Colonic mucosa (tissue), 4 donors: ENCODE measurements around the gene GABARAPL1. TPM values are rescaled to one million over a fixed set of nuclear protein-coding genes. Genes with fewer than 3 reads are reported as not detected.
"Not testable (repeated sequence)": the region's sequence is repeated elsewhere in the genome, so short reads cannot be mapped to it uniquely, and the experiment has no call there.

Experiments
- DNase-seq: peaks from one replicate; pipeline ENCODE4 v3.0.0-alpha.2; 2020
- H3K27ac ChIP-seq: fragments of 200-600 bp; one replicate; pipeline ENCODE4 v1.8.0; 2021
- H3K27me3 ChIP-seq: fragments of 200-600 bp; one replicate; pipeline ENCODE4 v1.8.0; 2021
- H3K36me3 ChIP-seq: fragments of 200-600 bp; one replicate; pipeline ENCODE4 v1.8.0; 2021
- H3K4me1 ChIP-seq: fragments of 200-600 bp; one replicate; pipeline ENCODE4 v1.8.0; 2021; ENCODE audit warnings: mild to moderate bottlenecking
- H3K4me3 ChIP-seq: fragments of 200-600 bp; one replicate; pipeline ENCODE4 v1.8.0; 2021
- H3K9ac ChIP-seq, 2 donors: one replicate each; pipeline ENCODE4 v1.7.0; 2013; ENCODE audit warnings: control low read depth in 2 of 2, low read depth in 2 of 2, low read length in 2 of 2
- H3K9me3 ChIP-seq: fragments of 200-600 bp; one replicate; pipeline ENCODE4 v1.8.0; 2021
- intact Hi-C: fragments of 100-400 bp; cut with DNase I; formaldehyde crosslinking; loops from one replicate; pipeline ENCODE4 v1.14.1; 2022
- total RNA-seq, 2 donors: library from RNA; stranded (reverse); fragmentation: NEBNext Ultra II Directional in 1 of 2; extraction: Animal tissue kit (Norgen Biotek cat#: 25700) in 1 of 2; gene quantifications; one replicate each; pipeline ENCODE4 v1.2.1, GENCODE V29; 2021
- TF ChIP-seq, protein P1 (sequence below): fragments of 200-600 bp; IDR thresholded peaks from one replicate; pipeline ENCODE4 v1.8.0; 2022; ENCODE audit warnings: antibody characterized with exemption, mild to moderate bottlenecking
- donor health status: healthy.
- donor health status: DM: no; HTN: no; CAD: no.
- donor health status: DM: no; HTN: no; CAD: no.

GABARAPL1 gene
- total RNA-seq, 2 donors from 2014 or later, result 12.8 to 42.8 TPM

DNA sequence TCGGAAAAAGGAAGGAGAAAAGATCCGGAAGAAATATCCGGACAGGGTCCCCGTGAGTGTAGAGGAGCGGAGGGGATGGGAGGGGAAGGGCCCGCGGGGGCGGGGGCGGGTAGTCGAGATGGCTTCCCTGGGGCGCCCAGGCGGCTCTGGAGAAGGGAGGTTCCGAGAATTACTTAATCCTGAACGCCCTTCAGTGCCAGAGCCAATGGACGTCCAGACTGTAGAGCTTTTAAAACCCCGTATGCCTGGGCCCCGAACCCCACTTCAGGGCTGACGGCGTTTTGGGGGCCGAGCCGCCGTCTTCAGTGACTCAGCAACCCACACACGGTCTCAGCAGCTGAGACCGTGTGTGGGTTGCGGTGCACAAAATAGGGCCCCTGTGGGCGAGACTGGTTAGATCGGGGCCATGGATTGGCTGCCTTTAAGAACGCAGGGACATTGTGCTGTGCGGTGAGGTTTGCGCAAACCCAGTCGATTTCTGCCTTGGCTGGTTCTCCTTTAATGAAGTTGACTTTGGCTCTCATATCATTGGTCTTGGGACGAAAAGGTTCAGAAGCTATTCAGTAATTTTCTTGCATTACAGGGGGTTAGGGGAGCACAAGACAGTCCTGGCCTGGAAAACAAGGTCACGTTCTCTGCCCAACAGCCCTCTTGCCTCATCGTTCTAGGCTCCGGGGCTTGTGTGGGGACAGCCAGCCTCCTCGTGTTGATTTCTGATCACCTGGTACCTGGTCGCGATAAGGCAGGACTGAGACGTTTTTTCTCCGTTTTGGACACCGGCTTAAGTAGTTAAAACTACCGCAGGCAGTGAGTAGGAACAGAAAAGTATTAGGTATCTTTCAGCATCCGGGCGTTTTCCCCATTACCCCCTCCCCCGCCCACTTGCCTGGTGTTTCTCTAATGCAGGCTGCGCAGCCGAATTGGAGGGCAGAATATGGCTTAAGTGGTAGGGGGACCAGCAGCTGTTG is 775 bp downstream of the GABARAPL1 start:
- intact Hi-C loops, result no loop called here
- Histone ChIP-seq H3K4me3 (peak overlapping the region; percentile 64), H3K9me3 (no peaks in the 10 kb centered on the region), H3K9ac (peak overlapping the region; percentile 84 to 94), H3K4me1 (peaks cover 8% of the 10 kb centered on the region), H3K27me3 (no peaks in the 10 kb centered on the region), H3K27ac (peak overlapping the region; percentile 93), H3K36me3 (no peaks in the 10 kb centered on the region)
- TF ChIP-seq, protein P1, sequence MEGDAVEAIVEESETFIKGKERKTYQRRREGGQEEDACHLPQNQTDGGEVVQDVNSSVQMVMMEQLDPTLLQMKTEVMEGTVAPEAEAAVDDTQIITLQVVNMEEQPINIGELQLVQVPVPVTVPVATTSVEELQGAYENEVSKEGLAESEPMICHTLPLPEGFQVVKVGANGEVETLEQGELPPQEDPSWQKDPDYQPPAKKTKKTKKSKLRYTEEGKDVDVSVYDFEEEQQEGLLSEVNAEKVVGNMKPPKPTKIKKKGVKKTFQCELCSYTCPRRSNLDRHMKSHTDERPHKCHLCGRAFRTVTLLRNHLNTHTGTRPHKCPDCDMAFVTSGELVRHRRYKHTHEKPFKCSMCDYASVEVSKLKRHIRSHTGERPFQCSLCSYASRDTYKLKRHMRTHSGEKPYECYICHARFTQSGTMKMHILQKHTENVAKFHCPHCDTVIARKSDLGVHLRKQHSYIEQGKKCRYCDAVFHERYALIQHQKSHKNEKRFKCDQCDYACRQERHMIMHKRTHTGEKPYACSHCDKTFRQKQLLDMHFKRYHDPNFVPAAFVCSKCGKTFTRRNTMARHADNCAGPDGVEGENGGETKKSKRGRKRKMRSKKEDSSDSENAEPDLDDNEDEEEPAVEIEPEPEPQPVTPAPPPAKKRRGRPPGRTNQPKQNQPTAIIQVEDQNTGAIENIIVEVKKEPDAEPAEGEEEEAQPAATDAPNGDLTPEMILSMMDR, result no peak
- peak; percentile 60 for DNase-seq

DNA sequence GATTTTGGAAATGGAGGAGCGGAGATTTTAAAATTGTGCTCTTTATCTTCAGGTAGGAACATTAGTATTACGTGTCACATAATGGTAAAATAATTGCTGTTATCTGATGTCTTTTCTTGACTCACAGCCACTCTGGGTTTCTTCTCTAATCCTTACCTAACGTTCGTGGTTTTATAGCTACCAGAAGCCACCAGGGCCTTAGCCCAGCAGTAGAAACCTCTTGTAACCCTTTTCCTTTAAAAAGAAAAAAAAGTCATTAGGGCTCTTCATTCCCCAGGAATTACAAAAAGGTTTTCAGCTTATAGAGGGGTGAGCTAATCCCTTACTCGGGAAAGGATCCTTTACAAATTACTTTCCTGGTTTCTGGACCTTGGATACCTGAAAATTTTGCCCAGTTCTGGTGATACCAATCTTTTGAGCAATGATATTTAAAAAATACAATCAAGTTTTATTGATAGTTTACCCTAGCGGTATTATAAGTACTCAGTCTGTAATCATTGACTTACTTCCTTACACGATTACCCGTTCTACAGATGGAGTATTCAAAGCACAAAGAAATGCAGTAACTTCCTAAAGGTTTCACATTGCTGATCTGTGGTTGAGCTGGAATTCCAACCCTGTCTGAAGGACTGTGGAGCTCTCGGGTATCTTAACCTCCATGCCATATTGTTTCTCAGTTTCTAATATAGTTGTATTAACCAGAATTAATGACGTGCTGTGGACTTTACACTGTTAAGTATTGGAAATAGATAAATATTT is 1.6 kb downstream of the GABARAPL1 start:
- Histone ChIP-seq H3K36me3 (no peaks in the 10 kb centered on the region), H3K4me1 (peaks cover 8% of the 10 kb centered on the region), H3K4me3 (peak overlapping the region; percentile 64), H3K9ac (peak overlapping the region; percentile 84 to 94), H3K9me3 (no peaks in the 10 kb centered on the region), H3K27ac (peak overlapping the region; percentile 93), H3K27me3 (no peaks in the 10 kb centered on the region)
- intact Hi-C loops, result no loop called here
- DNase-seq, result no peak
- TF ChIP-seq, protein P1, result no peak

DNA sequence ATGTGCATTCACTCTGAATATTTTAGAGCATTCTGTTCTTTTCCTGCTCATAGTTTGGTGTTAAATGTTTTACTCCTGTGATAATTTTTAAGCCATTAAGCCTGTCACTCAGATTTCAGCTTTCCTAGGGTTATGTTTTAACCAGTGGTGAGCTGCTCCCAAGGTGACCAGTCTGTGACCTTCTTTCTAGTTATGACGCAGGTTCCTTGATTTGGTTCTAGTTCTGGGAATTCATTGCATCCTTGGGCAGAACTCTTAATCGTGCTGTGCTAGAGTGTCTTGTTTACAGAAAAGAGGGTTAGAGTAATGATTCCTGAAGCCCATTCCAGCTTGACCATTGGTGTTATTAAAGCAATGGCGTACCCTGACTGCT is 2.2 kb downstream of the GABARAPL1 start:
- H3K9ac ChIP-seq, result no peak overlapping the region
- no peaks in the 10 kb centered on the region for H3K27me3 ChIP-seq
- no peaks in the 10 kb centered on the region for H3K36me3 ChIP-seq
- H3K4me3 ChIP-seq, result peak overlapping the region; percentile 64
- TF ChIP-seq, protein P1, result no peak
- peak overlapping the region; percentile 93 for H3K27ac ChIP-seq
- no peaks in the 10 kb centered on the region for H3K9me3 ChIP-seq
- no peak for DNase-seq
- intact Hi-C loops, result no loop called here
- H3K4me1 ChIP-seq, result peaks cover 8% of the 10 kb centered on the region

DNA sequence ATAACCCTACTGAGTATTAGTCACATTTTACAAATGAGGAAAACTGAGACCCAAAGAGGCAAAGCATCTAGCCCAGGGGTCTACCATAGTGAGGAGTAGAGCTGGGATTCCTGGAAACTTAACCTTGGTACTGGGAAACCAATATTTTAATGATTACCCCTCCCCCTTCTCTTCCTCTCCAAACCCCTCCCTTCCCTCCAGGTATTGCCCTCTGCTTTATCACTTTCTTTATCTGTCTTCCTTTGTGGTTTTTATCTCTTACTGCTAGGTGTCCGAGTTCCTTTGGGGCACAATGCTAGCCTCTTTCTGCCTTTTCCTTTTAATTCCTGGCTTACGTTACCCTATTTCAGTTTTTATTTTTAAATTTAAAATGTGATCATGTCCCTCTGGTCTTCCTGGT is 2.8 kb downstream of the GABARAPL1 start:
- Histone ChIP-seq H3K4me3 (peak overlapping the region; percentile 64), H3K36me3 (no peaks in the 10 kb centered on the region), H3K27me3 (no peaks in the 10 kb centered on the region), H3K9ac (no peak overlapping the region), H3K9me3 (no peaks in the 10 kb centered on the region), H3K27ac (no peak overlapping the region), H3K4me1 (peaks cover 8% of the 10 kb centered on the region)
- DNase-seq, result no peak
- TF ChIP-seq, protein P1, result no peak
- intact Hi-C loops, result no loop called here

DNA sequence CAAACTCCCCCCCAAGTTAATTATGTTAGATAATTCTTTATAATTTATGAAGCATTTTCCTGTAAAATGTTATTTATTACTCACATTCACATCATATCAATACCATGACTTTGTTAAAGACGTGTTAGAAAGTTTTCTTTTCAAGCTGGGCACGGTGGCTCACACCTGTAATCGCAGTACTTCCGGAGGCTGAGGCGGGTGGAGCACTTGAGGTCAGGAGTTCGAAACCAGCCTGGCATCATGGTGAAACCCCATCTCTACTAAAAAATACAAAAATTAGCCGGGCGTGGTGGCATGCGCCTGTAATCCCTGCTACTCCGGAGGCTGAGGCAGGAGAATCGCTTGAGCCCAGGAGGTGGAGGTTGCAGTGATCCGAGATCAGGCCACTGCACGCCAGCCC is 3.3 kb downstream of the GABARAPL1 start:
- H3K4me3 ChIP-seq, H3K36me3 ChIP-seq, H3K27me3 ChIP-seq, H3K9ac ChIP-seq, H3K9me3 ChIP-seq, intact Hi-C loops, H3K4me1 ChIP-seq, DNase-seq, H3K27ac ChIP-seq: not testable (repeated sequence)
